BLaER1 treated with 17β-estradiol and CSF1 and Interleukin-3, amounts not matched to agents 10 nM and 100 nM (cell line): ENCODE measurements around the gene NGFR.

Experiments used
- H3K27ac ChIP-seq, 11 experiments: shearing (Covaris generic); formaldehyde crosslinking; 2 replicates each; pipeline ENCODE4 v1.8.1; 2022
- H3K27me3 ChIP-seq, 11 experiments: shearing (Covaris generic); formaldehyde crosslinking; 2 replicates each; pipeline ENCODE4 v1.8.1; 2022
- H3K36me3 ChIP-seq, 11 experiments: shearing (Covaris generic); formaldehyde crosslinking; 2 replicates each; pipeline ENCODE4 v1.8.1; 2022
- H3K4me1 ChIP-seq, 10 experiments: shearing (Covaris generic); formaldehyde crosslinking; 2 replicates each; pipeline ENCODE4 v1.8.1; 2022
- H3K4me2 ChIP-seq, 11 experiments: shearing (Covaris generic); formaldehyde crosslinking; 2 replicates each; pipeline ENCODE4 v1.8.1; 2022
- H3K4me3 ChIP-seq, 10 experiments: shearing (Covaris generic); formaldehyde crosslinking; 2 replicates each; pipeline ENCODE4 v1.8.1; 2022
- H3K9ac ChIP-seq, 11 experiments: shearing (Covaris generic); formaldehyde crosslinking; 2 replicates each; pipeline ENCODE4 v1.8.1; 2022
- H3K9me3 ChIP-seq, 11 experiments: shearing (Covaris generic); formaldehyde crosslinking; replicated peaks in 1 of 11; 2 replicates each; pipeline ENCODE4 v1.8.1; 2022
- H4K20me1 ChIP-seq, 11 experiments: shearing (Covaris generic); formaldehyde crosslinking; 2 replicates each; pipeline ENCODE4 v1.8.1; 2022
- Cebpa-rat ChIP-seq, 11 experiments: shearing (Covaris generic); IDR thresholded peaks; 2 replicates each; pipeline ENCODE4 v1.8.1; 2022

Gene NGFR

GRCh38 chr17:49488612-49489011 lies 6.5 kb upstream of the NGFR start:
- Histone ChIP-seq H3K9me3 (no peaks in the 10 kb centered on the region), H3K4me2 (peak overlapping the region in 9 of 11 experiments; percentile 2 to 89 (median 17); a peak in 9 of 22 replicates), H3K4me1 (peaks cover 19 to 58% (median 37%) of the 10 kb centered on the region in 10 experiments), H3K27me3 (peaks cover 0 to 8% (median 0%) of the 10 kb centered on the region in 11 experiments; a peak in 2 of 22 replicates), H3K36me3 (no peaks in the 10 kb centered on the region), H3K27ac (no peak overlapping the region), H4K20me1 (peaks cover 0 to 15% (median 0%) of the 10 kb centered on the region in 11 experiments; a peak in 1 of 22 replicates), H3K4me3 (no peak overlapping the region), H3K9ac (no peak overlapping the region)
- no peak for TF ChIP-seq Cebpa-rat (IDR thresholded peaks at IDR 0.05)

- Histone ChIP-seq H3K4me1 (peaks cover 12 to 50% (median 32%) of the 10 kb centered on the region in 10 experiments), H3K36me3 (no peaks in the 10 kb centered on the region)
- no peak for TF ChIP-seq Cebpa-rat (IDR thresholded peaks at IDR 0.05)
Observed at GRCh38 chr17:49489348-49489747, 5.7 kb upstream of the NGFR start.

GRCh38 chr17:49490276-49490675 lies 4.8 kb upstream of the NGFR start:
- H3K27me3 ChIP-seq, result peaks cover 0 to 8% (median under 1%) of the 10 kb centered on the region in 11 experiments; a peak in 8 of 22 replicates
- no peak for TF ChIP-seq Cebpa-rat (IDR thresholded peaks at IDR 0.05)
- H3K9ac ChIP-seq, result no peak overlapping the region
- H3K27ac ChIP-seq, result no peak overlapping the region
- H3K36me3 ChIP-seq, result no peaks in the 10 kb centered on the region
- peak overlapping the region in 3 of 11 experiments; percentile 12 to 29 (median 15); a peak in 3 of 22 replicates for H3K4me2 ChIP-seq
- H3K4me1 ChIP-seq, result peaks cover 16 to 42% (median 31%) of the 10 kb centered on the region in 10 experiments
- no peak overlapping the region for H3K4me3 ChIP-seq
- H4K20me1 ChIP-seq, result peaks cover 0 to 11% (median 0%) of the 10 kb centered on the region in 11 experiments; a peak in 1 of 22 replicates
- no peaks in the 10 kb centered on the region for H3K9me3 ChIP-seq

More at GRCh38 chr17:49489348-49489747, 5.7 kb upstream of the NGFR start:
- Histone ChIP-seq H3K9me3 (no peaks in the 10 kb centered on the region), H4K20me1 (peaks cover 0 to 10% (median 0%) of the 10 kb centered on the region in 11 experiments; a peak in 1 of 22 replicates), H3K4me2 (no peak overlapping the region), H3K9ac (no peak overlapping the region), H3K4me3 (no peak overlapping the region), H3K27ac (no peak overlapping the region), H3K27me3 (peaks cover 0 to 8% (median 0%) of the 10 kb centered on the region in 11 experiments; a peak in 2 of 22 replicates)

- Histone ChIP-seq H3K9me3 (no peaks in the 10 kb centered on the region), H3K27me3 (peaks cover 7 to 14% (median 11%) of the 10 kb centered on the region in 11 experiments), H3K4me2 (0 out of 22 replicates have a peak overlapping the region, but pooled peaks of 1 of the 11 experiments have one; percentile 12), H3K9ac (no peak overlapping the region), H3K4me1 (peaks cover 22 to 44% (median 33%) of the 10 kb centered on the region in 10 experiments), H3K36me3 (no peaks in the 10 kb centered on the region), H3K27ac (no peak overlapping the region), H3K4me3 (no peak overlapping the region), H4K20me1 (peaks cover 0 to 14% (median 3%) of the 10 kb centered on the region in 11 experiments; a peak in 8 of 22 replicates)
- no peak for TF ChIP-seq Cebpa-rat (IDR thresholded peaks at IDR 0.05)
Observed at GRCh38 chr17:49491192-49491769, 3.8 kb upstream of the NGFR start.

GRCh38 chr17:49494399-49494985 lies 601 bp upstream of the NGFR start:
- peak overlapping the region in 6 of 11 experiments; percentile 42 to 62 (median 55); a peak in 4 of 22 replicates for H3K9ac ChIP-seq
- H3K4me1 ChIP-seq, result peaks cover 28 to 45% (median 36%) of the 10 kb centered on the region in 10 experiments
- H3K4me2 ChIP-seq, result peak overlapping the region in 9 of 11 experiments; percentile 37 to 100 (median 99); a peak in 17 of 22 replicates
- H3K27me3 ChIP-seq, result peaks cover 39 to 44% (median 43%) of the 10 kb centered on the region in 11 experiments
- H4K20me1 ChIP-seq, result peaks cover 0 to 36% (median 25%) of the 10 kb centered on the region in 11 experiments; a peak in 20 of 22 replicates
- H3K36me3 ChIP-seq, result no peaks in the 10 kb centered on the region
- TF ChIP-seq Cebpa-rat (IDR thresholded peaks at IDR 0.05), result no peak
- no peaks in the 10 kb centered on the region for H3K9me3 ChIP-seq
- peak overlapping the region in 9 of 10 experiments; percentile 56 to 73 (median 63); a peak in 18 of 20 replicates for H3K4me3 ChIP-seq
- peak overlapping the region in 2 of 11 experiments; percentile 41 to 51; a peak in 3 of 22 replicates for H3K27ac ChIP-seq

GRCh38 chr17:49495842-49496182 lies 719 bp downstream of the NGFR start:
- Histone ChIP-seq H3K9ac (peak overlapping the region in 7 of 11 experiments; percentile 46 to 70 (median 54); a peak in 11 of 22 replicates), H3K27me3 (peaks cover 52 to 57% (median 56%) of the 10 kb centered on the region in 11 experiments), H3K27ac (no peak overlapping the region), H4K20me1 (peaks cover 0 to 41% (median 25%) of the 10 kb centered on the region in 11 experiments; a peak in 20 of 22 replicates), H3K36me3 (no peaks in the 10 kb centered on the region), H3K4me3 (peak overlapping the region; percentile 47 to 73 (median 62)), H3K4me1 (peaks cover 28 to 46% (median 33%) of the 10 kb centered on the region in 10 experiments), H3K4me2 (peak overlapping the region; percentile 91 to 100 (median 99)), H3K9me3 (no peaks in the 10 kb centered on the region)
- no peak for TF ChIP-seq Cebpa-rat (IDR thresholded peaks at IDR 0.05)

GRCh38 chr17:49496183-49496866 lies 1.2 kb downstream of the NGFR start:
- TF ChIP-seq Cebpa-rat (IDR thresholded peaks at IDR 0.05), result no peak
- peak overlapping the region; percentile 91 to 100 (median 99) for H3K4me2 ChIP-seq
- H3K4me1 ChIP-seq, result peaks cover 28 to 51% (median 33%) of the 10 kb centered on the region in 10 experiments
- no peaks in the 10 kb centered on the region for H3K9me3 ChIP-seq
- no peak overlapping the region for H3K27ac ChIP-seq
- H4K20me1 ChIP-seq, result peaks cover 0 to 46% (median 25%) of the 10 kb centered on the region in 11 experiments; a peak in 20 of 22 replicates
- peak overlapping the region in 9 of 11 experiments; percentile 1 to 70 (median 48); a peak in 10 of 22 replicates for H3K9ac ChIP-seq
- peak overlapping the region; percentile 47 to 73 (median 62) for H3K4me3 ChIP-seq
- H3K36me3 ChIP-seq, result no peaks in the 10 kb centered on the region
- H3K27me3 ChIP-seq, result peaks cover 56 to 62% (median 60%) of the 10 kb centered on the region in 11 experiments

- H3K4me1 ChIP-seq, result peaks cover 28 to 51% (median 33%) of the 10 kb centered on the region in 10 experiments
- peak overlapping the region; percentile 47 to 73 (median 62) for H3K4me3 ChIP-seq
- peak overlapping the region in 6 of 11 experiments; percentile 1 to 70 (median 51); a peak in 10 of 22 replicates for H3K9ac ChIP-seq
- no peak for TF ChIP-seq Cebpa-rat (IDR thresholded peaks at IDR 0.05)
- H4K20me1 ChIP-seq, result peaks cover 0 to 50% (median 25%) of the 10 kb centered on the region in 11 experiments; a peak in 20 of 22 replicates
- no peaks in the 10 kb centered on the region for H3K9me3 ChIP-seq
- peak overlapping the region; percentile 91 to 100 (median 99) for H3K4me2 ChIP-seq
- H3K36me3 ChIP-seq, result no peaks in the 10 kb centered on the region
- no peak overlapping the region for H3K27ac ChIP-seq
- peaks cover 56 to 66% (median 61%) of the 10 kb centered on the region in 11 experiments for H3K27me3 ChIP-seq
Observed at GRCh38 chr17:49496867-49497147, 1.7 kb downstream of the NGFR start.
